GM19438 (cell line): Measurements from ENCODE around the gene CXCR2.

Experiments
- ATAC-seq: cut with Tn5 transposase; IDR thresholded peaks from one replicate; pipeline ENCODE4 v1.9.1; 2021; ENCODE audit warnings: low read depth; ENCODE audit not compliant: unreplicated experiment

Gene CXCR2

DNA sequence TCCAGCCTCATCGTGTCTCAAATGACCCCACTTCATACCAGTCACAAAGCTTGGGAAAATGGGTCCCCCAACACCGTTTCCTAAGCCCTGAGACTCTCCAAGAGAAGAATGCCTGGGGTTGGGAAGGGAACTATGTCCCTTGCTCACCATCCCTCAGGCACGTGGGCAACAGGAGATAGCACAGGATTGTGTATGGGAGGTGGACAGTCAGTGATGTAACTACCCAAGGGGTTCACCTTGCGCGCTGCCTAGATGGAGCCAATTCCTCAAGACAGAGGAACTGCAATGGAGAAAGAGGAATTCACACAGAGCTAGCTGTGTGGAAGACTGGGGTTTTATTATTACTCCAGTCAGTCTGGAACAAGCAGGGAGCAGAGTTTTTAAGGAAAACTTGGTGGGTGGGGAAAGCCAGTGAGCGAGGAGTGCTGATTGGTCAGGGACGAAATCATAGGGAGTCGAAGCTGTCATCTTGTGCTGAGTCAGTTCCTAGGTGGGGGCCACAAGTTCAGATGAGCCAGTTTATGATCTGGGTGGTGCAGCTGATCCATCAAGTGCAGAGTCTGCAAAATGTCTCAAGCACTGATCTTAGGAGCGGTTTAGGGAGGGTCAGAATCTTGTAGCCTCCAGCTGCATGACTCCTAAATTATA is 54.8 kb downstream of the CXCR2 start:
- no peak for ATAC-seq

- no peak for ATAC-seq
These were observed 58.5 kb downstream of the CXCR2 start for GRCh38 chr2:218184331-218184730.

DNA sequence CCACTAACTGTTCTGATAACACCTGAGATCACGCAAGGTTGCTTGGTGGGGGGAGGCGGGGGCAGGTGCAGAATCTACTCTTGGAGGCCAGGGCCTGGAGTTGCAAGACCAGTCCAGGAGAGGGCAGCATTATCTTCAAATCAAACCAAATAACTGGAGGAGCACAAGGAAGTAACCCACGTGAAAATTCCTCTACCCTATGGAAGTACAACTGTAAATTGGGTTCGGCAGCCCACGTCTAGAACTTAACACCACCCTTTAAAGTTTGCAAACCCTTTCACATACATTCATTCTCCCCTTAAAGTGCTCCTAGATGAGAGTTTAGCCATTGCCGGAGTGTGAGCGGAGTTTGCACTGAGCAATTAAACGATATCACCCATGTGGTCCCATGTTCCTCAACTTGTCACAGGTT is 60.5 kb downstream of the CXCR2 start:
- ATAC-seq, result no peak
